GM21786 (cell line): Measurements from ENCODE around the gene MYADML2.
"Not testable (repeated sequence)": the region's sequence is repeated elsewhere in the genome, so short reads cannot be mapped to it uniquely, and the experiment has no call there.

ENCODE experiments used
- ATAC-seq: cut with Tn5 transposase; IDR thresholded peaks from one replicate; pipeline ENCODE4 v1.9.1; 2021; ENCODE audit not compliant: unreplicated experiment

The MYADML2 gene, protein sequence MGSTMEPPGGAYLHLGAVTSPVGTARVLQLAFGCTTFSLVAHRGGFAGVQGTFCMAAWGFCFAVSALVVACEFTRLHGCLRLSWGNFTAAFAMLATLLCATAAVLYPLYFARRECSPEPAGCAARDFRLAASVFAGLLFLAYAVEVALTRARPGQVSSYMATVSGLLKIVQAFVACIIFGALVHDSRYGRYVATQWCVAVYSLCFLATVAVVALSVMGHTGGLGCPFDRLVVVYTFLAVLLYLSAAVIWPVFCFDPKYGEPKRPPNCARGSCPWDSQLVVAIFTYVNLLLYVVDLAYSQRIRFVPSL

DNA sequence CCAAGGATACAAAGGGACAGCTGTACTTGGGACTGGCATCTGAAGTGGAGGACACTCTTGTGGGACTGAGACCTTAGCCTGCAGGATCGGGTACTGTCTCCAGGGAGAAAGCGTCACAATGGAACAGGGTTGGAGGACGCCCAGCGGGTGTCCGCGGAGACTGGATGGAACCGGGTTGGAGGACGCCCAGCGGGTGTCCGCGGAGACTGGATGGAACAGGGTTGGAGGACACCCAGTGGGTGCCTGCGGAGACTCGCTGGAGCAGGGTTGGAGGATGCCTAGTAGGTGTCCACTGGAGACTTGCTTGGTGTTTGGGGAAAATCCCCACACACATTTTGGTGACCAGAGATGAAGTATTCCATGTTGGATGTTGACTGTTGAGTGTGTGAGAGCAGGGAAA lies at the start of gene MYADML2:
MYADML2 (minus strand) TSS at position 45 of the 400 bp plus-strand sequence. CDS start 5,492 bp downstream, outside the sequence.
- no peak for ATAC-seq

DNA sequence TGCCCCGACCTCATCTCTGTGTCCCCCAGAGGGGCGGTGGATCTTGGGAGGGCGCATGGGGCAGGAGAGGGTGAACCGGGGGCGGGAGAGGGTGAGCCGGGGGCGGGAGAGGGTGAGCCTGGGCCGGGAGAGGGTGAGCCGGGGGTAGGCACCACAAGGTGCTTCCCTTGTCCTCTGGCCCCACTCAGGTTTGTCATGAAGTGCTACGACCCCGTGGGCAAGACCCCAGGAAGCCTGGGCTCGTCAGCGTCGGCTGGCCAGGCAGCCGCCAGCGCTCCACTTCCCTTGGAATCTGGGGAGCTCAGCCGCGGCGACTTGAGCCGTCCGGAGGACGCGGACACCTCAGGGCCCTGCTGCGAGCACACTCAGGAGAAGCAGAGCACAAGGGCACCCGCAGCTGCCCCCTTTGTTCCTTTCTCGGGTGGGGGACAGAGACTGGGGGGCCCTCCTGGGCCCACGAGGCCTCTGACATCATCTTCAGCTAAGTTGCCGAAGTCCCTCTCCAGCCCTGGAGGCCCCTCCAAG lies 49.3 kb upstream of the MYADML2 start:
- ATAC-seq, result no peak

- no peak for ATAC-seq
These were observed 48.6 kb upstream of the MYADML2 start for GRCh38 chr17:81995463-81996231.

- no peak for ATAC-seq
These were observed 47.8 kb upstream of the MYADML2 start for GRCh38 chr17:81994593-81995462.

DNA sequence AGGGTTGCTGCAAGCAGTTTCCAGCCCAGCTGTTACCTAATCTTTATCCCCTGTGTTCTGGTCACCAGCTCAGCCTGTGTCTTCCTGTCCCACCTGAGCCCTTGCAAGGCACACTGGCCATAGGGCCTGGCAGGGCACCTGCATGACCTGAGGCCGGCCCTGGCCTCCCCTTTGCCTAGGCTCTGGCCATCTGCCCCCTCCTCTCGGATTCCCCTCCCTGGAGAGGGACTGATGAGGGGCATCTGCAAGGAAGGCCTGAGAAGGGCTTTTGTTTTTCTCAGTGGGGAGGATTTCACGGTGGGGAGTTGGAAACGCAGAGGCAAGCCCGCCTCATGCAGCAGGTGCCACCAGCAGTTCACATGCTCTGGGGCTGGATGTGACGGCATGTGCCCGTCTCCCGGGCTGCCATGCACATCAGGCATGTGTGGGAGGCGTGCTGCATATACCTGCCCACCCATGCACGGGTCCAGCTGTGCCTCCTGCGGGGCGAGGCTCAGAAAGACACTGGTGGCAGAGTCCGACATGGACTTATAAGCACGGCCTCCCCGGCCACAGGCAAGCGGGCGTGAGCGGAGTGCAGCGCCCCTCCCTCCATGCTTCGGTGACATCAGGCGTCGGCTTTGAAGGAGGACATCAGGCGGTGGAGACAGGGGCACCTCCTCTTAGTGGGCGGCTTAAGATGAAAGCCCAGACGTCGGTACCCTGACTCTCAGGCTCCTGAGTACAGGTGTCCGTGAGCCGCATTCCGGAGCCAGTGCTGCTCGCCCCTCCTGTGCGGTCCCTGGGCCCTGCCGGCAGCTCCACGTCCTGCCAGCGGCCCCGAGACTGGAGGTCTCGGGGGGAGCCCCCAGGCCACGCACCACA lies 46.9 kb upstream of the MYADML2 start:
- ATAC-seq, result no peak

DNA sequence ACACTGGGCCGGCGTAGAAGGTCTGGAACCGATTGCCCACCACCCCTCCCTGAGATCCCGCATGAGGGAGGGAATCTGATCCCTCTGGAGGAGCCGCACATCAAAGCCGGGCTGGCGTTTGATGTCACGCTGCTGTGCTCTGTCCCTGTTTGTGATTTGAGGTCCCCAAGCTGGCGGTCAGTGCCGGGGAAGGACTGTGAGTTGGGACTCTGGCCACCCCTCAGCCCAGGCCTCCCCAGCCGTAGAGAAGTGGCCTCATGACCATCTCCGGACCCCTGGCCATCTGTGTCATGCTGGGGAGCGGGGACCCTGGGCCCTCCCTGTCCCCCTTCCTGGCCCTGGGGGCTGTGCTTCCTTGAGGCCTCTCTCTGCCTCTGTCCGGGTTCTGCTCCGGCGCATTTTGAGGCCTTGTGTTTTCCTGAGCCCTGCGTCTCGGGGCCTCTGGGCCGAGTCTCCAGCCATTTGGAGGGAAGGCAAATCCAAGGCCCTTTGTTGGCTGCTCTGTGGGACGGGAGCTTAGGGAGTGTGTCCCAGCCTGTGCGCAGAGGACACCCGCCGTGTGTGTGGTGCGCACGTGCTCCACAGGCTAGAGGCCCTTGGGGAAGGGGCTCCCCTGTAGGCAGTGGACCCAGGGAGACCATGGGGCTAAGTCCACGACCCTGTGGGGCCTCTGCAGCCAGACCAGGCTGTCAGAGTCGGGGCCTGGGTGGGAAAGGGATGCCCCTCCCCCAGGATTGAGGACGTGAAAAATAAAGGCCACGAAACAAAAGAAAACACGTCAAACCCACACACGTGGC lies 45.5 kb upstream of the MYADML2 start:
- ATAC-seq, result no peak

GRCh38 chr17:81991684-81992305 lies 44.8 kb upstream of the MYADML2 start:
- no peak for ATAC-seq

DNA sequence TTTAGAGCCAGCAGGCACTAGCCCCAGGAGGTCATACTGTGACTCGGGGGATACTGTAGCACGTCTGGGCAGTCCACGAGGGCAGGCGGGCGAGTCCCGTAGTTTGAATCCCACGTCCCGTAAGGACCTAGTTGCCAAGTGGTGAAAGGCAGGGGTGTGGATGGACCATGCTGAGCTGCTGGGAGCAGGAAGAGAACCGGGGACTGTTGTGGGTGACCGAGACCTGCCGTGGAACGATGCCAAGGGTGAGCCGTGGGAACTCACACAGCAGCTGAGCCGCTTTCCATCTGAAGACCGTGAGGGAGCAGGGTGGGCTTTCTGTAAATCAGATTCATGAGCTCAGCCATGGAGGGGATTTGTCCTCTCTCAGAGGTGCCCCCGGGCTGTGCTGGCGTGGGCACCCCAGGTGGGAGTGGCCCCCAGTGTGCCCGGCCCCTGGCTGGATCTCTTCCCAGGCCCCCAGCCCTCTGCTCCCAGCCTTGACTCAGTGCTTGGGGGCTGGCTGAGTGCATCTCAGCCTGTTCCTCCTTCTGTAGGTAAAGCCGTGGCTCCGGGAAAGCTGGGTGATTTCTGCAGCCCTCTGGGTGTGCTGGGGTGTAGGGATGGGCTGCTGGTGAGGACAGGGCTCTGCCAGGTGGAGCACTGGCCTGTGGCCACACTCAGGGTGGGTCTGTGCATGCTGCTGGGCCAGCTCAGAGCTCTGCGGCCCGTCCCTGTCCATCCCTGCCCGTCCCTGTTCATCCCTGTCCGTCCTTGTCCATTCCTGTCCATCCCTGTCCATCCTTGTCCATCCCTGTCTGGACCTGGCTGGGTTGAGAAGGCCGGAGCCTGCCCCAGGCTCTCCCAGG lies 44.0 kb upstream of the MYADML2 start:
- ATAC-seq, result no peak

GRCh38 chr17:81987161-81987770 lies 40.2 kb upstream of the MYADML2 start:
- no peak for ATAC-seq

DNA sequence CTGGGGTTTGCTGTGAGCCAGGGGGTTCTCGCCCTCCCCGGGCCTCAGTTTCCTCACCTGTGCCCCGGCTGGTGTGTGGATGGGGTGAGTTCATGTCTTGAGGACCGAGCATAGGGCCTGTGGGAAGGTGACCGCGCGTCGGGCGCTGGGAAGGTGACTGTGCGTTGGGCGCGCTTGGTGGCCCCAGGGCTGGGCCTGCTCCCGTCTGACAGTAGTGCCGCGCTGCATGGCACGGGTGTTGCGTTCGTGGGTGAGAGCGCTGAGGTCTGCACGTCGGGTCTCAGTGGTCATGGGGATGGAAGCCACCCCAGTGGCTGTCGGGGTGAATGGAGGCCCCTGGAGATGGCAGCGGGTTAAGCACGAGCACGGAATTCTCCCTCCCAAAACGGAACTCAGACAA lies 39.6 kb upstream of the MYADML2 start:
- ATAC-seq, result no peak

GRCh38 chr17:81984773-81985410 lies 37.9 kb upstream of the MYADML2 start:
- ATAC-seq, result no peak

DNA sequence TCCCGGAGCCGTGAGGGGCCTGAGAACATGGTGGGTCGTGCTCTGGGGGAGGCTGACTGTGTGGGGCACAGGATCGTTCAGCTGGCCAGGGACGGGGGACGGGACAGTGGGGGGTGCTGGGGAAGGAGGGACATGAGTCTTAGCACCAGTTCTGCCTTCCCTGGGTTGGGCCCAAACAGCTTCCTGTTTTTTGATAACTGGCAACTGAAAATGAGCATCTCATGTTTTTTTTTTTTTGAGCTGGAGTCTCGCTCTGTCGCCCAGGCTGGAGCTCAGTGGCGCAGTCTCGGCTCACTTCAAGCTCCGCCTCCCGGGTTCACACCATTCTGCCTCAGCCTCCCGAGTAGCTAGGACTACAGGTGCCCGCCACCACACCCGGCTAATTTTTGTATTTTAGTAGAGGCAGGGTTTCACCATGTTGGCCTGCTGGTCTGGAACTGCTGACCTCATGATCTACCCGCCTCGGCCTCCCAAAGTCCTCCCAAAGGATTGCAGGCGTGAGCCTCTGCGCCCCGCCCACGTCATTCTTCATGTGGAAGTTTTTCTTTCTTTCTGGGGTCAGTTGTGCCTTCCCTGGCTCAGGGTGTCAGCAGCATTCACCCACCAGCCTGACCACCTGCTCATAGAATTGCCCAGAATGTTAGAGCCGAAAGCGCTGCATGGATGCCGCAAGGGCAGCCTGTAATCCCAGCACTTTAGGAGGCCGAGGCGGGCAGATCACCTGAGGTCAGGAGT lies 36.8 kb upstream of the MYADML2 start:
- no peak for ATAC-seq

- ATAC-seq, result no peak
These were observed 36.1 kb upstream of the MYADML2 start for GRCh38 chr17:81983011-81983638.

GRCh38 chr17:81981511-81981910 lies 34.5 kb upstream of the MYADML2 start:
- not testable (repeated sequence) for ATAC-seq

- no peak for ATAC-seq
These were observed 33.8 kb upstream of the MYADML2 start for GRCh38 chr17:81980707-81981343.

DNA sequence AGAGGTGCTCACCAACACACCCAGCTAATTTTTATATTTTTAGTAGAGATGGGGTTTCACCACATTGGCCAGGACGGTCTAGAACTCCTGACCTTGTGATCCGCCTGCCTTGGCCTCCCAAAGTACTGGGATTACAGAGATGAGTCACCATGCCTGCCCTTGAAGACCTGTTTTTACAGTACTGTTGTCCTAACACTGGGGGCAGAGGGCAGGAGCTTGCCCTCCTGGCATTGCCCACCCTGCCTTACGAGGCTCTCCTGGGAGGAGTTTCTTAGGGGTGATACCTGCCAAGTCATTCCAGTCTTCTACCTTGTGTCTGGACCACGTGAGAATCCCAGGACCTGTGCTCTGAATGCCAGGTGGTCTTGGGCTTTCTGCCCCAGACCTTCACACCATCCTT lies 33.1 kb upstream of the MYADML2 start:
- no peak for ATAC-seq
